Measurements from ENCODE around the gene PMP22.

Gene PMP22

DNA sequence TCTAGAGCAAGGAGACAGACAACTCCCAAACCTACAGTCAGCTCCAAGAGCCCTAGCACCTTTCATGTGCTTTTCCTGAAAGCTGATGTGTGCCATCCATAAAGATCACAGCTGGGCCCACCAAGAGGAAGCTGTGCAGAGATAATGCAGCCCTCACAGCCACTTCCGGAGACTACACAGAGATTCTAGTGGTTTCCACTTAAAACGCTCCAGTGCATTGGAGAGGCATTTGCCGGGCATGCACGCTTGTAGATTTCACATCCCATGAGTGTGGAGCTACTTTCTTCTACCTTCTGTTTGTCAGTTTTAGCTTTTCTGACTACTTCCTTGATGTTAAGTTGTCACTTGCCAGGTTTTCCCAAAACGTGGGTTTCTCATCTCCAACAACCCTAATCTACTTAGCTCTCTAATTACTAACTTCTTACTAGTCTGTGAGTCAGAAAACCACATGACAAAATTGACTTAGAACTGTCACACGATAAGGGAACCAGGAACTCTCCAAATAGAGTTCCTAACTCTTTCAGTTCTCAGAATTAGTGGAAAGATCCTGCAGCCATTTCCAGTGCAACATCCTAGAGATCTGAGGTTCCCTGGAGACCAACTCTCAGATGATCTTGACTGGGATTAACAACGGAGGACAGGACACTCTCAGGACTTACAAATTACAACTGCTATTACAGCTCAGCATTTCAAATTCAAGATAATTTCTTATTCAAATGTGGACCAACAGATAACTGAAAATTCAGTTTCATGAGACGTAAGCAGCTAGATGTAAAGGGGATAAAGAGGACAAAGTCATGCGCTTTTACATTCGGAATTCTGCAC is 28.6 kb downstream of the PMP22 start:
- no peak overlapping the region for H3K9ac ChIP-seq (ENCODE audit: low read length)

DNA sequence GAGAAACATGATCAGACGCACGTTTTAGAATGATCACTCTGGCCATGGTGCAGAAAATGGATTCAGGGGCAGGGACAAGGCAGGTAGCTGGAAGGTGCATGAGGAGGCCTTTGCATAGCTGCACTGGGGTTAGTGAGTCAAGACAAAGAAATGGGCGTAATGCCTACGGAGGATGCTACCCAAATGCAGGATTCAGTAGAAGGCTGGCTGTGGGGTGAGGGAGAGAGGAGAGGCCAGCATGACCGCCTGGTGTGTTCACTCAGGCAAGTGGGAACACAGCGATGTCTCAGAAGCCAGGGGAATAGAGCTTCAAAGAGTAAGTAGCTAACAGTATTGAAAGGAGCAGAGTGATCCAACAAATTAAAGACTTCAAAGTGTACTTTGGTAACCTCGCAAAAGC is 31.2 kb downstream of the PMP22 start:
- no peaks in the 10 kb centered on the region for H3K9me2 ChIP-seq (replicated peaks; ENCODE audit: insufficient read depth, low read length)
- no peak overlapping the region for H2AFZ ChIP-seq (ENCODE audit: low read length)
- no peaks in the 10 kb centered on the region for H3K27me3 ChIP-seq (replicated peaks; ENCODE audit: insufficient read depth, low read length)
- H3K9ac ChIP-seq (ENCODE audit: low read length): no peak overlapping the region
- no peaks in the 10 kb centered on the region for H3K79me2 ChIP-seq (ENCODE audit: low read length)
- no peaks in the 10 kb centered on the region for H3K36me3 ChIP-seq (replicated peaks; ENCODE audit: insufficient read depth, low read length)
- no peaks in the 10 kb centered on the region for H3K9me3 ChIP-seq (replicated peaks; ENCODE audit: insufficient read depth, low read length)
- no peaks in the 10 kb centered on the region for H3F3A ChIP-seq (ENCODE audit: insufficient read depth, low read length)
- H3K27ac ChIP-seq (ENCODE audit: low read length): no peak overlapping the region
- no peaks in the 10 kb centered on the region for H4K20me1 ChIP-seq (ENCODE audit: insufficient read depth, low read length)
- H3K4me1 ChIP-seq (ENCODE audit: low read length): no peaks in the 10 kb centered on the region
- TF ChIP-seq EZH2phosphoT487 (IDR thresholded peaks at IDR 0.05; ENCODE audit: low read length): no peak
- TF ChIP-seq EZH2 (optimal IDR thresholded peaks at IDR 0.05; ENCODE audit: low read depth, low read length): no peak
- TF ChIP-seq, protein P1, sequence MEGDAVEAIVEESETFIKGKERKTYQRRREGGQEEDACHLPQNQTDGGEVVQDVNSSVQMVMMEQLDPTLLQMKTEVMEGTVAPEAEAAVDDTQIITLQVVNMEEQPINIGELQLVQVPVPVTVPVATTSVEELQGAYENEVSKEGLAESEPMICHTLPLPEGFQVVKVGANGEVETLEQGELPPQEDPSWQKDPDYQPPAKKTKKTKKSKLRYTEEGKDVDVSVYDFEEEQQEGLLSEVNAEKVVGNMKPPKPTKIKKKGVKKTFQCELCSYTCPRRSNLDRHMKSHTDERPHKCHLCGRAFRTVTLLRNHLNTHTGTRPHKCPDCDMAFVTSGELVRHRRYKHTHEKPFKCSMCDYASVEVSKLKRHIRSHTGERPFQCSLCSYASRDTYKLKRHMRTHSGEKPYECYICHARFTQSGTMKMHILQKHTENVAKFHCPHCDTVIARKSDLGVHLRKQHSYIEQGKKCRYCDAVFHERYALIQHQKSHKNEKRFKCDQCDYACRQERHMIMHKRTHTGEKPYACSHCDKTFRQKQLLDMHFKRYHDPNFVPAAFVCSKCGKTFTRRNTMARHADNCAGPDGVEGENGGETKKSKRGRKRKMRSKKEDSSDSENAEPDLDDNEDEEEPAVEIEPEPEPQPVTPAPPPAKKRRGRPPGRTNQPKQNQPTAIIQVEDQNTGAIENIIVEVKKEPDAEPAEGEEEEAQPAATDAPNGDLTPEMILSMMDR (IDR thresholded peaks at IDR 0.05; ENCODE audit: low read length): no peak
- no peak overlapping the region for H3K4me2 ChIP-seq (ENCODE audit: low read depth, low read length)
- no peak overlapping the region for H3K4me3 ChIP-seq (ENCODE audit: low read length)
- DNase-seq: no peak

More for the DNA sequence above, 28.6 kb downstream of the PMP22 start:
- TF ChIP-seq EZH2phosphoT487 (IDR thresholded peaks at IDR 0.05; ENCODE audit: low read length) (no peak), EZH2 (optimal IDR thresholded peaks at IDR 0.05; ENCODE audit: low read depth, low read length) (no peak)
- TF ChIP-seq, protein P1 (IDR thresholded peaks at IDR 0.05; ENCODE audit: low read length): no peak
- Histone ChIP-seq H2AFZ (ENCODE audit: low read length) (no peak overlapping the region), H3K79me2 (ENCODE audit: low read length) (no peaks in the 10 kb centered on the region), H3K36me3 (replicated peaks; ENCODE audit: insufficient read depth, low read length) (no peaks in the 10 kb centered on the region), H3K27ac (ENCODE audit: low read length) (no peak overlapping the region), H4K20me1 (ENCODE audit: insufficient read depth, low read length) (no peaks in the 10 kb centered on the region), H3K27me3 (replicated peaks; ENCODE audit: insufficient read depth, low read length) (no peaks in the 10 kb centered on the region), H3K4me3 (ENCODE audit: low read length) (no peak overlapping the region), H3K4me1 (ENCODE audit: low read length) (no peaks in the 10 kb centered on the region), H3K9me3 (replicated peaks; ENCODE audit: insufficient read depth, low read length) (no peaks in the 10 kb centered on the region), H3F3A (ENCODE audit: insufficient read depth, low read length) (no peaks in the 10 kb centered on the region), H3K9me2 (replicated peaks; ENCODE audit: insufficient read depth, low read length) (no peaks in the 10 kb centered on the region), H3K4me2 (ENCODE audit: low read depth, low read length) (no peak overlapping the region)
- no peak for DNase-seq

DNA sequence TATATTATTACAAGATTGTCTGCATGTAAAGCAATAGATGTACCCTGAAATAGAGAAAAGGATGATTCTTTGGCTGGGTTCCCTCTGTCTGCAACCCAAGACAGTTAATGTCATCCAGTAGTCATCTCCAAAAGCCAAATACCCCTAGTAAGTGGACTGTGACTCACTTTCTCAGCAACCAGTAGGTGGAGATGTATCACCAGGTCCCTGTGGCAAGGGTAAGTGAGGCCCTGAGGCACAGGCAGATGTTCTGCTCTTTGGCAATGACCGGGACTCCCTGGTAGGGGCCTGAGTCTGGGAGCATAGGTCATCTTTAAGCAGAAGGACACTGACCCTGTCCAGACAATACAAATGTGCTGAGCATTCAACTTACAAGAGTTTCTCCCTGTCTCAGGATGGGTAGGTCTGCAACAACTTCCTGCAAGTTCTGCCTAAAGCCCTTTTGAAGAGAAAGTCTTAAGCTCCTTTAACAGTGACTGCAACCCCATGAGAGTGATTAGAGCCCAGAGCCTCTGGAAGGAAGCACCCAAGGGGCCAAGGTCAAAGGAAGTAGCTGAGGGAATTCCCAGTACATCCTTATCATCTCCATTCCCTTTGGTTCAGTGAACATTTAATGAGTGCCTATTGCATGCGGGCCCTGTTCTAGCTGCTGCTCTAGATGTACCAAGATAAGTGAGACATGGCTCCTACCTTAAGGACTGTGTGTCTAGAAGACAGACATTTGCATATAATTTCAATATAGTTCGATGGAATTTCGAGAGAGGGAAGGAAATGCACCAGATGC is 31.9 kb downstream of the PMP22 start:
- no peaks in the 10 kb centered on the region for H3K36me3 ChIP-seq (replicated peaks; ENCODE audit: insufficient read depth, low read length)
- no peak overlapping the region for H3K4me2 ChIP-seq (ENCODE audit: low read depth, low read length)
- H3K4me3 ChIP-seq (ENCODE audit: low read length): no peak overlapping the region
- H3K9me3 ChIP-seq (replicated peaks; ENCODE audit: insufficient read depth, low read length): no peaks in the 10 kb centered on the region
- H2AFZ ChIP-seq (ENCODE audit: low read length): no peak overlapping the region
- no peak overlapping the region for H3K9ac ChIP-seq (ENCODE audit: low read length)
- H3F3A ChIP-seq (ENCODE audit: insufficient read depth, low read length): no peaks in the 10 kb centered on the region
- no peaks in the 10 kb centered on the region for H4K20me1 ChIP-seq (ENCODE audit: insufficient read depth, low read length)
- no peaks in the 10 kb centered on the region for H3K27me3 ChIP-seq (replicated peaks; ENCODE audit: insufficient read depth, low read length)
- no peak for DNase-seq
- no peaks in the 10 kb centered on the region for H3K79me2 ChIP-seq (ENCODE audit: low read length)
- TF ChIP-seq, protein P1 (IDR thresholded peaks at IDR 0.05; ENCODE audit: low read length): no peak
- no peak for TF ChIP-seq EZH2 (optimal IDR thresholded peaks at IDR 0.05; ENCODE audit: low read depth, low read length)
- TF ChIP-seq EZH2phosphoT487 (IDR thresholded peaks at IDR 0.05; ENCODE audit: low read length): no peak
- no peak overlapping the region for H3K27ac ChIP-seq (ENCODE audit: low read length)
- no peaks in the 10 kb centered on the region for H3K9me2 ChIP-seq (replicated peaks; ENCODE audit: insufficient read depth, low read length)
- no peaks in the 10 kb centered on the region for H3K4me1 ChIP-seq (ENCODE audit: low read length)

Measured in MM.1S (cell line).